H1 (cell line): Measurements from ENCODE around the gene SHQ1. TPM values are rescaled to one million over a fixed set of nuclear protein-coding genes. Genes with fewer than 3 reads are reported as not detected.
"Not testable (repeated sequence)": the region's sequence is repeated elsewhere in the genome, so short reads cannot be mapped to it uniquely, and the experiment has no call there.

ENCODE experiments used
- CTCF ChIA-PET: fragments of 300-600 bp; sonication (Branson Sonifier 250); formaldehyde crosslinking; loops from one replicate; lab custom pipeline; 2021; ENCODE audit not compliant: partially characterized antibody; lab: Charles Lee
- POLR2A ChIA-PET: fragments of 300-600 bp; sonication (Branson Sonifier 250); formaldehyde crosslinking; loops from one replicate; lab custom pipeline; 2021; ENCODE audit warnings: inconsistent platforms; ENCODE audit not compliant: partially characterized antibody; lab: Charles Lee
- DNase-seq, 2 experiments: peaks; one replicate each; pipeline versions ENCODE4 v3.0.0 to v3.0.0-alpha.2; 2010 to 2022; ENCODE audit warnings: low spot score in 2 of 2, low read depth in 1 of 2, mixed read lengths in 1 of 2
- FAIRE-seq: peaks from 2 replicates; lab custom pipeline; 2011; peaks lifted over from hg19 to GRCh38; lab: Jason Lieb, UNC
- H2AFZ ChIP-seq: 2 replicates; pipeline ENCODE4 v1.8.1; 2012; ENCODE audit warnings: low read length, inconsistent platforms
- H2AK5ac ChIP-seq: 2 replicates; pipeline ENCODE4 v1.6.1; 2013; ENCODE audit warnings: low read depth, low read length
- H2BK120ac ChIP-seq: replicated peaks from 2 replicates; pipeline ENCODE3; 2013; ENCODE audit warnings: low read depth, low read length, inconsistent platforms
- H2BK12ac ChIP-seq: 2 replicates; pipeline ENCODE4 v1.6.1; 2013; ENCODE audit warnings: low read depth, low read length
- H2BK15ac ChIP-seq: 2 replicates; pipeline ENCODE4 v1.6.1; 2013; ENCODE audit warnings: low read length
- H2BK20ac ChIP-seq: 2 replicates; pipeline ENCODE4 v1.6.1; 2013; ENCODE audit warnings: low read length
- H2BK5ac ChIP-seq: 2 replicates; pipeline ENCODE4 v1.6.1; 2013; ENCODE audit warnings: low read depth, low read length
- H3K14ac ChIP-seq: 2 replicates; pipeline ENCODE4 v1.6.1; 2013; ENCODE audit warnings: inconsistent platforms; ENCODE audit not compliant: insufficient read length
- H3K18ac ChIP-seq: 2 replicates; pipeline ENCODE4 v1.6.1; 2013; ENCODE audit warnings: low read length; ENCODE audit errors: extremely low read depth
- H3K23ac ChIP-seq: 2 replicates; pipeline ENCODE4 v1.6.1; 2013; ENCODE audit warnings: inconsistent platforms; ENCODE audit not compliant: insufficient read length
- H3K23me2 ChIP-seq: 2 replicates; pipeline ENCODE4 v1.6.1; 2013; ENCODE audit warnings: low read depth, low read length
- H3K27ac ChIP-seq: 2 replicates; pipeline ENCODE4 v1.6.1; 2011; ENCODE audit warnings: low read depth, low read length, inconsistent platforms
- H3K27me3 ChIP-seq, 4 experiments: replicated peaks in 1 of 4; 1 replicate in 1 of 4; 2 replicates in 3 of 4; pipeline versions ENCODE4 v1.6.1 to v1.8.1; 2011 to 2013; ENCODE audit warnings: low read length in 3 of 4, mild to moderate bottlenecking in 3 of 4, inconsistent platforms in 2 of 4, mixed read lengths in 2 of 4, moderate library complexity in 1 of 4; ENCODE audit not compliant: control insufficient read depth in 3 of 4, insufficient read depth in 3 of 4; ENCODE audit errors: extremely low read depth in 1 of 4
- H3K36me3 ChIP-seq, 4 experiments: 2 replicates each; pipeline versions ENCODE4 v1.6.1 to v1.8.1; 2011 to 2013; ENCODE audit warnings: mild to moderate bottlenecking in 4 of 4, low read length in 3 of 4, moderate library complexity in 2 of 4, control low read depth in 1 of 4, inconsistent platforms in 1 of 4; ENCODE audit not compliant: insufficient read depth in 4 of 4, control insufficient read depth in 2 of 4
- H3K4ac ChIP-seq: replicated peaks from 2 replicates; pipeline ENCODE3; 2013; ENCODE audit warnings: low read length, low read depth, mixed read lengths, inconsistent platforms; ENCODE audit not compliant: insufficient read length
- H3K4me1 ChIP-seq, 4 experiments: replicated peaks in 1 of 4; 1 replicate in 1 of 4; 2 replicates in 3 of 4; pipeline versions ENCODE4 v1.6.1 to v1.8.1; 2011 to 2013; ENCODE audit warnings: low read length in 3 of 4, inconsistent platforms in 2 of 4, mixed read lengths in 1 of 4; ENCODE audit not compliant: insufficient read depth in 4 of 4, control insufficient read depth in 3 of 4
- H3K4me2 ChIP-seq, 2 experiments: 2 replicates each; pipeline versions ENCODE4 v1.6.1 to v1.8.1; 2011 to 2013; ENCODE audit warnings: low read depth in 2 of 2, low read length in 2 of 2, control low read depth in 1 of 2, inconsistent platforms in 1 of 2, mild to moderate bottlenecking in 1 of 2; ENCODE audit not compliant: insufficient read depth in 1 of 2
- H3K4me3 ChIP-seq, 4 experiments: fragments of 200-600, 300-600 bp in 1 of 4; sonication (generic), shearing (Covaris generic), sonication (Bioruptor Twin) in 1 of 4; 2 replicates each; pipeline versions ENCODE4 v1.5.1 to v1.8.1; 2011 to 2016; ENCODE audit warnings: low read length in 4 of 4, low read depth in 3 of 4, control low read depth in 2 of 4, inconsistent platforms in 2 of 4, mild to moderate bottlenecking in 2 of 4, mixed read lengths in 1 of 4, moderate library complexity in 1 of 4; ENCODE audit not compliant: insufficient read depth in 2 of 4; ENCODE audit errors: extremely low read depth in 1 of 4
- H3K56ac ChIP-seq: replicated peaks from 2 replicates; pipeline ENCODE3; 2013; ENCODE audit warnings: low read depth, mild to moderate bottlenecking, mixed read lengths, low read length, inconsistent platforms; ENCODE audit not compliant: insufficient read length
- H3K79me1 ChIP-seq: 2 replicates; pipeline ENCODE4 v1.6.1; 2013; ENCODE audit warnings: low read depth, low read length, control low read depth
- H3K79me2 ChIP-seq, 2 experiments: 2 replicates each; pipeline versions ENCODE4 v1.6.1 to v1.8.1; 2012 to 2013; ENCODE audit warnings: low read length in 2 of 2, mild to moderate bottlenecking in 2 of 2, inconsistent platforms in 1 of 2; ENCODE audit not compliant: insufficient read depth in 2 of 2, control insufficient read depth in 1 of 2
- H3K9ac ChIP-seq, 4 experiments: replicated peaks in 1 of 4; 1 replicate in 1 of 4; 2 replicates in 3 of 4; pipeline versions ENCODE4 v1.6.1 to v1.8.1; 2011 to 2013; ENCODE audit warnings: low read depth in 3 of 4, low read length in 3 of 4, control low read depth in 2 of 4, mild to moderate bottlenecking in 2 of 4, moderate library complexity in 2 of 4, inconsistent platforms in 1 of 4; ENCODE audit errors: extremely low read depth in 1 of 4
- H3K9me3 ChIP-seq, 2 experiments: 2 replicates each; pipeline versions ENCODE4 v1.6.1 to v1.8.1; 2012 to 2013; ENCODE audit warnings: mild to moderate bottlenecking in 2 of 2, moderate library complexity in 2 of 2, control low read depth in 1 of 2, inconsistent platforms in 1 of 2, low read depth in 1 of 2, low read length in 1 of 2, mixed read lengths in 1 of 2; ENCODE audit not compliant: insufficient read depth in 2 of 2
- H4K20me1 ChIP-seq, 2 experiments: replicated peaks in 1 of 2; 2 replicates each; pipeline versions ENCODE3 to v1.8.1; 2011 to 2013; ENCODE audit warnings: inconsistent platforms in 2 of 2, low read length in 2 of 2, mild to moderate bottlenecking in 1 of 2; ENCODE audit not compliant: insufficient read depth in 2 of 2, control insufficient read depth in 1 of 2
- H4K5ac ChIP-seq: 2 replicates; pipeline ENCODE4 v1.6.1; 2013; ENCODE audit warnings: low read length, low read depth, mixed read lengths, inconsistent platforms; ENCODE audit not compliant: insufficient read length
- H4K8ac ChIP-seq: 2 replicates; pipeline ENCODE4 v1.8.0; 2013; ENCODE audit warnings: mild to moderate bottlenecking, moderate library complexity, low read length, inconsistent platforms; ENCODE audit not compliant: insufficient read depth; ENCODE audit errors: extremely low read depth
- H4K91ac ChIP-seq: replicated peaks from 2 replicates; pipeline ENCODE3; 2013; ENCODE audit warnings: low read length, mixed read lengths, inconsistent platforms; ENCODE audit not compliant: insufficient read length
- WGBS, 2 experiments: shearing (Covaris generic) in 1 of 2; methylation state at CpG; one replicate each; pipeline versions ENCODE4 v1.1.6 to v1.1.7; 2013 to 2015; ENCODE audit warnings: low lambda C conversion rate in 2 of 2, mixed read lengths in 2 of 2, inconsistent platforms in 1 of 2, low coverage in 1 of 2, missing lambda C conversion rate in 1 of 2; ENCODE audit not compliant: insufficient replicate concordance in 2 of 2, insufficient coverage in 1 of 2, insufficient read length in 1 of 2; ENCODE audit errors: extremely low coverage in 1 of 2, missing lambda C conversion rate in 1 of 2; 5-methylcytosine and 5-hydroxymethylcytosine counted together
- polyA plus RNA-seq, 7 experiments: library from polyadenylated mRNA; depleted of rRNA in 3 of 7; stranded (reverse) in 5 of 7; unstranded in 2 of 7; fragments of >200 nt in 5 of 7; fragments of 200-250 nt in 2 of 7; gene quantifications; 1 replicate in 5 of 7; 2 replicates in 1 of 7; 4 replicates in 1 of 7; pipeline versions ENCODE4 v1.2.1 to v1.2.3, GENCODE V29; 2011 to 2013; ENCODE audit warnings: missing spikeins in 2 of 7, mixed read lengths in 2 of 7
- total RNA-seq: library from RNA; stranded (reverse); fragmentation: NEBNext Ultra II Directional; extraction: Animal tissue kit (Norgen Biotek cat#: 25700); gene quantifications from 2 replicates; pipeline ENCODE4 v1.2.1, GENCODE V29; 2021

Gene SHQ1
- total and polyA plus RNA-seq, 2 of the 8 experiments (the other 6 are each of a cell fraction or from before 2014, with no cell fraction given), result 10.7 to 34.4 TPM

- H3K4me1 ChIP-seq, result peaks cover 5 to 13% (median 5%) of the 10 kb centered on the region in 4 experiments
- H4K8ac ChIP-seq, H4K20me1 ChIP-seq, FAIRE-seq, H2BK5ac ChIP-seq, POLR2A ChIA-PET, H3K36me3 ChIP-seq, H3K23ac ChIP-seq, H3K79me1 ChIP-seq, H3K23me2 ChIP-seq, H2BK12ac ChIP-seq, H2BK15ac ChIP-seq, H2AK5ac ChIP-seq, H4K5ac ChIP-seq, H3K4ac ChIP-seq, H3K4me3 ChIP-seq, H3K4me2 ChIP-seq, H4K91ac ChIP-seq, H3K79me2 ChIP-seq, H2AFZ ChIP-seq, H3K27ac ChIP-seq, H2BK20ac ChIP-seq, H2BK120ac ChIP-seq, CTCF ChIA-PET, DNase-seq, H3K14ac ChIP-seq, H3K9ac ChIP-seq, H3K56ac ChIP-seq, H3K18ac ChIP-seq: not testable (repeated sequence)
- H3K27me3 ChIP-seq, result peaks cover 0 to 13% (median 11%) of the 10 kb centered on the region in 4 experiments; a peak in 5 of 7 replicates
- peaks cover 6 to 21% of the 10 kb centered on the region in 2 experiments; a peak in 2 of 4 replicates for H3K9me3 ChIP-seq
- 100% methylated on average over 3 of the region's 4 CpGs; no CpG with 5 or more reads in 1 of the 2 experiments for whole genome bisulfite sequencing, 2 experiments
Observed at GRCh38 chr3:72735072-72735471, 113.2 kb downstream of the SHQ1 start.
